ENCODE results near the gene NCBP3. TPM values are rescaled to one million over a fixed set of nuclear protein-coding genes. Genes with fewer than 3 reads are reported as not detected.

Gene NCBP3
- total RNA-seq, 2 experiments from 2014 or later = 25.0 to 29.5 TPM

- ChIA-PET POLR2A (no interaction called here), CTCF (no interaction called here)
- H3K9me3 Mint-ChIP-seq = no peaks in the 10 kb centered on the region
- Histone ChIP-seq H3K9me3 (ENCODE audit: control insufficient read depth in 1 of 2, insufficient read depth in 1 of 2, low read length in 2 of 2) (no peaks in the 10 kb centered on the region), H3K4me1 (ENCODE audit: insufficient read depth, low read length) (no peaks in the 10 kb centered on the region), H3K27me3 (ENCODE audit: control insufficient read depth in 1 of 2, insufficient read depth in 2 of 2, low read length in 2 of 2) (no peaks in the 10 kb centered on the region), H3K4me3 (ENCODE audit: low read length) (no peak overlapping the region), H3K36me3 (ENCODE audit: insufficient read depth, low read length) (no peaks in the 10 kb centered on the region), H3K27ac (ENCODE audit: low read depth in 1 of 2, low read length in 2 of 2) (no peak overlapping the region)
- DNase-seq = no peak
- H3K4me1 Mint-ChIP-seq (ENCODE audit: low read depth) = peaks cover 7% of the 10 kb centered on the region
- no peak overlapping the region for H3K27ac Mint-ChIP-seq
- no peak for ATAC-seq (ENCODE audit: poor library complexity)
- H3K4me3 Mint-ChIP-seq = no peak overlapping the region
- intact Hi-C loops (cut with DNase I, micrococcal nuclease) = no loop called here
- TF ChIP-seq, protein P1, sequence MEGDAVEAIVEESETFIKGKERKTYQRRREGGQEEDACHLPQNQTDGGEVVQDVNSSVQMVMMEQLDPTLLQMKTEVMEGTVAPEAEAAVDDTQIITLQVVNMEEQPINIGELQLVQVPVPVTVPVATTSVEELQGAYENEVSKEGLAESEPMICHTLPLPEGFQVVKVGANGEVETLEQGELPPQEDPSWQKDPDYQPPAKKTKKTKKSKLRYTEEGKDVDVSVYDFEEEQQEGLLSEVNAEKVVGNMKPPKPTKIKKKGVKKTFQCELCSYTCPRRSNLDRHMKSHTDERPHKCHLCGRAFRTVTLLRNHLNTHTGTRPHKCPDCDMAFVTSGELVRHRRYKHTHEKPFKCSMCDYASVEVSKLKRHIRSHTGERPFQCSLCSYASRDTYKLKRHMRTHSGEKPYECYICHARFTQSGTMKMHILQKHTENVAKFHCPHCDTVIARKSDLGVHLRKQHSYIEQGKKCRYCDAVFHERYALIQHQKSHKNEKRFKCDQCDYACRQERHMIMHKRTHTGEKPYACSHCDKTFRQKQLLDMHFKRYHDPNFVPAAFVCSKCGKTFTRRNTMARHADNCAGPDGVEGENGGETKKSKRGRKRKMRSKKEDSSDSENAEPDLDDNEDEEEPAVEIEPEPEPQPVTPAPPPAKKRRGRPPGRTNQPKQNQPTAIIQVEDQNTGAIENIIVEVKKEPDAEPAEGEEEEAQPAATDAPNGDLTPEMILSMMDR (IDR thresholded peaks at IDR 0.05) = no peak
- H3K36me3 Mint-ChIP-seq (ENCODE audit: low read depth) = peaks cover 5% of the 10 kb centered on the region
- no peaks in the 10 kb centered on the region for H3K27me3 Mint-ChIP-seq
Measured at GRCh38 chr17:3867606-3868005, 21.6 kb upstream of the NCBP3 start.

- Histone ChIP-seq H3K27ac (ENCODE audit: low read depth in 1 of 2, low read length in 2 of 2) (no peak overlapping the region), H3K9me3 (ENCODE audit: control insufficient read depth in 1 of 2, insufficient read depth in 1 of 2, low read length in 2 of 2) (no peaks in the 10 kb centered on the region), H3K36me3 (ENCODE audit: insufficient read depth, low read length) (no peaks in the 10 kb centered on the region), H3K4me3 (ENCODE audit: low read length) (no peak overlapping the region), H3K4me1 (ENCODE audit: insufficient read depth, low read length) (no peaks in the 10 kb centered on the region), H3K27me3 (ENCODE audit: control insufficient read depth in 1 of 2, insufficient read depth in 2 of 2, low read length in 2 of 2) (no peaks in the 10 kb centered on the region)
- TF ChIP-seq, protein P1 (IDR thresholded peaks at IDR 0.05) = no peak
- DNase-seq = no peak
- no peak overlapping the region for H3K27ac Mint-ChIP-seq
- no peaks in the 10 kb centered on the region for H3K27me3 Mint-ChIP-seq
- intact Hi-C loops (cut with DNase I, micrococcal nuclease) = no loop called here
- H3K9me3 Mint-ChIP-seq = no peaks in the 10 kb centered on the region
- peaks cover 7% of the 10 kb centered on the region for H3K4me1 Mint-ChIP-seq (ENCODE audit: low read depth)
- POLR2A ChIA-PET = no interaction called here
- ATAC-seq (ENCODE audit: poor library complexity) = no peak
- CTCF ChIA-PET = no interaction called here
- peaks cover 5% of the 10 kb centered on the region for H3K36me3 Mint-ChIP-seq (ENCODE audit: low read depth)
- no peak overlapping the region for H3K4me3 Mint-ChIP-seq
Measured at GRCh38 chr17:3867106-3867505, 21.1 kb upstream of the NCBP3 start.

- no peaks in the 10 kb centered on the region for H3K4me1 ChIP-seq (ENCODE audit: insufficient read depth, low read length)
- Mint-ChIP-seq H3K4me1 (ENCODE audit: low read depth) (peaks cover 7% of the 10 kb centered on the region), H3K4me3 (no peak overlapping the region), H3K27ac (no peak overlapping the region), H3K27me3 (no peaks in the 10 kb centered on the region), H3K9me3 (no peaks in the 10 kb centered on the region), H3K36me3 (ENCODE audit: low read depth) (peaks cover 5% of the 10 kb centered on the region)
- H3K27ac ChIP-seq (ENCODE audit: low read depth in 1 of 2, low read length in 2 of 2) = no peak overlapping the region
- TF ChIP-seq, protein P1 (IDR thresholded peaks at IDR 0.05) = no peak
- DNase-seq (no peak), ATAC-seq (ENCODE audit: poor library complexity) (no peak)
- no peak overlapping the region for H3K4me3 ChIP-seq (ENCODE audit: low read length)
- no peaks in the 10 kb centered on the region for H3K27me3 ChIP-seq (ENCODE audit: control insufficient read depth in 1 of 2, insufficient read depth in 2 of 2, low read length in 2 of 2)
- H3K9me3 ChIP-seq (ENCODE audit: control insufficient read depth in 1 of 2, insufficient read depth in 1 of 2, low read length in 2 of 2) = no peaks in the 10 kb centered on the region
- ChIA-PET POLR2A (no interaction called here), CTCF (no interaction called here)
- H3K36me3 ChIP-seq (ENCODE audit: insufficient read depth, low read length) = peaks cover 1% of the 10 kb centered on the region
- intact Hi-C loops (cut with DNase I, micrococcal nuclease) = no loop called here
Measured at GRCh38 chr17:3866276-3866675, 20.2 kb upstream of the NCBP3 start.

All from CD4-positive, alpha-beta T cell (primary cell).